Omental fat pad (tissue), 4 donors: Measurements from ENCODE around the gene ATRN. TPM values are rescaled to one million over a fixed set of nuclear protein-coding genes. Genes with fewer than 3 reads are reported as not detected.

Experiments used
- ATAC-seq: fragments of 150-250 bp; one replicate; pipeline ENCODE4 v1.9.1; 2016; ENCODE audit warnings: mild to moderate bottlenecking, moderate library complexity; ENCODE audit not compliant: low FRiP score
- DNase-seq: peaks from one replicate; pipeline ENCODE4 v3.0.0-alpha.2; 2019; ENCODE audit warnings: low spot score
- CTCF ChIP-seq, 3 donors: fragments of 450-650 bp; IDR thresholded peaks; one replicate each; pipeline ENCODE4 v1.5.1; 2016 to 2017; ENCODE audit warnings: antibody characterized with exemption in 3 of 3, mild to moderate bottlenecking in 3 of 3, moderate library complexity in 2 of 3
- total RNA-seq, 4 donors: library from RNA; depleted of rRNA; stranded (reverse); fragments of >200 nt; gene quantifications; one replicate each; pipeline ENCODE4 v1.1.0, GENCODE V29; 2016

ATRN gene
- total RNA-seq, 4 donors from 2014 or later, result 20.2 to 32.9 (median 26.3) TPM

- ATAC-seq (no peak), DNase-seq (no peak)
- TF ChIP-seq CTCF (IDR thresholded peaks at IDR 0.05), result no peak
Observed at GRCh38 chr20:3633913-3634478, 163.2 kb downstream of the ATRN start.

GRCh38 chr20:3635346-3635745 lies 164.5 kb downstream of the ATRN start:
- DNase-seq (no peak), ATAC-seq (no peak)
- no peak for TF ChIP-seq CTCF (IDR thresholded peaks at IDR 0.05)

DNA sequence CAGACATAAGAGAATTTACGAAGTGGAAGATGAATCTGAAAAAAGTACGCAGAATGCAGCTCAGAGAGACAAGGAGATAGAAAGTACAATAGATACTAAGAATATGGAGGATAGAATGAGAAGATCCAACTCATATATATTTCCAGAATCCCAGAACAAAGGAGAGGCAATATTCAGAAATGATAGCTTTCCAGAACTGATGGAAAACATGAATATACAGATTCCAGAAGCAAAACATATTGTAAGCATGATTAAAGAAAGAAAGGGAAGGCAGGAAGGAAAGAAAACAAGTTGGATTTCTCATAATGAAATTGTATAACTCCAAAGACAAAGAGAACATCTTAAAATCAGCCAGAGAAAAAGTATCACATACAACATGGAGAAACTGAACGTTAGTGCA lies 169.4 kb downstream of the ATRN start:
- no peak for DNase-seq
- no peak for TF ChIP-seq CTCF (IDR thresholded peaks at IDR 0.05)
- no peak for ATAC-seq

DNA sequence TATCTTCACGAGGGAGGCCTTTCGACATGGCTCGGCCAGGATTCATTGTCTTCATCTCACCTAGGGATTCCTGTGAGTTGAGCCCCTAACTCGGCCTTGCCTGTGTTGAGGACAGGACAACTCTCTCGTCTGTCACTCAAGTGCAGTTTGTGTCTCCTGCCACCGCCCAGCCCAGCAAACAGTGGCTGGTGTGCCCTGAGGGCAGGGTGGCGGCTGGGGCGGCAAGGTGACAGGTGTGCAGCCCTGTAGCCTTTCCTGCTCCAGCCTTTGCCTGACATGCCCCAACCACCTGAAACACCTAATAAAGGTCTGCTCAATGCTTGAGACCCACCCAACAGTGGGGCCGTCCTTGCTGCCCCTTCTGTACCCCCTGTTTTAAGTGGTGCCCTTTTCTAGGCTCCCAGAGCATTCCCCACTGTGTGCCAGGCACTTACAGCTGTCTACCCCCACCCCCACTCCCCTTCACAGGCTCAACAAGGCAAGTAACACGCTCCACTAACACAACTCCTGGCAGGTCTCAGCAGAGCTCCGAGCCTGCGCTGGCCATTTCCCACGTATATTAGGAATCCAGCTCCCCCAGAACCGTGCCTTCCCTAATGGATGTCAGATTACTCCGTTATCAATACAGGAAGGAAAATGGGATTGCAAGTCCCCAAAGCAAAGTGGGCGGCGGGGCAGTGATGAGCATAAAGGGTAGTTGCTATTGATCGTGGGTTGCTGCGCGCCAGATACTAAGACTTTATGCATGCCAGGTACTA lies 174.7 kb downstream of the ATRN start:
- TF ChIP-seq CTCF (IDR thresholded peaks at IDR 0.05), result no peak
- ATAC-seq (no peak), DNase-seq (no peak)

GRCh38 chr20:3646067-3646440 lies 175.2 kb downstream of the ATRN start:
- no peak for TF ChIP-seq CTCF (IDR thresholded peaks at IDR 0.05)
- DNase-seq, result no peak
- ATAC-seq, result no peak

- no peak for TF ChIP-seq CTCF (IDR thresholded peaks at IDR 0.05)
- DNase-seq (no peak), ATAC-seq (no peak)
Observed at GRCh38 chr20:3646651-3647050, 175.8 kb downstream of the ATRN start.

GRCh38 chr20:3647473-3647872 lies 176.7 kb downstream of the ATRN start:
- no peak for TF ChIP-seq CTCF (IDR thresholded peaks at IDR 0.05)
- DNase-seq, result no peak
- no peak for ATAC-seq
